Endometrium (tissue), 2 donors: ENCODE results near the gene CRYBB3.
"Not testable (repeated sequence)": the region's sequence is repeated elsewhere in the genome, so short reads cannot be mapped to it uniquely, and the experiment has no call there.

Source experiments
- FAIRE-seq: peaks from 2 replicates; lab custom pipeline; 2012; peaks lifted over from hg19 to GRCh38; lab: Jason Lieb, UNC
- donor health status: control.
- donor health status: control.

Gene CRYBB3

GRCh38 chr22:25207553-25208157, 8.0 kb downstream of the CRYBB3 start:
- no peak for FAIRE-seq

GRCh38 chr22:25208328-25208727, 8.7 kb downstream of the CRYBB3 start:
- no peak for FAIRE-seq

GRCh38 chr22:25208743-25209505, 9.3 kb downstream of the CRYBB3 start:
- FAIRE-seq, result no peak

- no peak for FAIRE-seq
These were observed 11.1 kb downstream of the CRYBB3 start for GRCh38 chr22:25210793-25211192.

GRCh38 chr22:25212337-25212736, 12.7 kb downstream of the CRYBB3 start:
- FAIRE-seq, result no peak

GRCh38 chr22:25213221-25213620, 13.6 kb downstream of the CRYBB3 start:
- FAIRE-seq, result no peak

GRCh38 chr22:25216230-25216629, 16.6 kb downstream of the CRYBB3 start:
- no peak for FAIRE-seq

- FAIRE-seq, result no peak
These were observed 19.6 kb downstream of the CRYBB3 start, which contains the start of gene CRYBB2 for GRCh38 chr22:25219211-25219689. Gene CRYBB2 (plus strand): TSS chr22:25219639. CDS start chr22:25221430, 1,791 bp downstream.

GRCh38 chr22:25219948-25220442, 20.3 kb downstream of the CRYBB3 start:
- FAIRE-seq, result no peak

GRCh38 chr22:25221790-25222189, 22.1 kb downstream of the CRYBB3 start:
- no peak for FAIRE-seq

- FAIRE-seq, result no peak
These were observed 23.7 kb downstream of the CRYBB3 start for GRCh38 chr22:25223269-25223850.

- FAIRE-seq, result no peak
These were observed 29.2 kb downstream of the CRYBB3 start for GRCh38 chr22:25228822-25229221.

- FAIRE-seq, result not testable (repeated sequence)
These were observed 31.1 kb downstream of the CRYBB3 start for GRCh38 chr22:25230760-25231159.

GRCh38 chr22:25232301-25232700, 32.6 kb downstream of the CRYBB3 start:
- FAIRE-seq, result no peak

GRCh38 chr22:25233706-25234105, 34.0 kb downstream of the CRYBB3 start:
- FAIRE-seq, result not testable (repeated sequence)

GRCh38 chr22:25235547-25236290, 36.1 kb downstream of the CRYBB3 start:
- no peak for FAIRE-seq

GRCh38 chr22:25236417-25236816, 36.8 kb downstream of the CRYBB3 start:
- no peak for FAIRE-seq

GRCh38 chr22:25237503-25237902, 37.8 kb downstream of the CRYBB3 start:
- FAIRE-seq, result no peak

GRCh38 chr22:25238058-25238457, 38.4 kb downstream of the CRYBB3 start:
- FAIRE-seq, result not testable (repeated sequence)

GRCh38 chr22:25255169-25255568, 55.5 kb downstream of the CRYBB3 start:
- FAIRE-seq, result not testable (repeated sequence)
